DMS 273 treated with DMSO at 0.1 percent for 48 hours (cell line): ENCODE measurements around the gene SLC6A9.

Source experiments
- DNase-seq: peaks from one replicate; lab custom pipeline; 2025; lab: John Stamatoyannopoulos, UW

Gene SLC6A9

DNA sequence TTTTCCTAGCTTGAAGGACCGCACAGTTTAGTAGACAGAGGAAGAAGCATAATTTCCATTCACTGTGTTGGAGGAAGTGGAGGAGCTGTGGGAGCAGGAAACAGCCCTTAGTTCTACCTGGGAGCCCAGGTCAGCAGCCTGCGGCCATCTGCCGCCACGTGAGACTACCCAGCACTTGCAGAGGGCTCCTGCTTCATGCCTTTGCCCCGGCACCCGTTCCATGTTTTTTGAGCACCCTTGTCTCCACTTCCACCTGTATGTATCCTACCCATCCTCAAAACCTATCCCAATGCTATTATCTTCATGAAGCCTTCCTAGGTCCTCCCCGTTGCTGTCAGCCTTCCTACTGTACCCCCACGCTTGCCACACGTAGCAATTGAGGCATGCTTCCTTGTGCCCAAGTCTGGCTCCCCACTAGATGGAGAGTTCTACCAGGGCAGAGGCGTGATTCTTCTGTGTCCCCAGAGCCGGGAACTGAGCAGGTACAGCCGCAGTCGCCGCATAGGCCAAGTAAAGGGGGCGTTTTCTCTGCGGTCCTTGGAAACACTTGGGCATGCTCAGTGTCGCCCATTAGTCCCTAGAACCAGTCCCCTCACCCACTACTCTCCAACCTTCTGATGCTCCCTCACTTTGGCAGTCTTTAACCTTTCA, 1.9 kb downstream of the SLC6A9 start:
- no peak for DNase-seq

- DNase-seq: no peak
These were observed 3.9 kb downstream of the SLC6A9 start for GRCh38 chr1:44027320-44027719.

DNA sequence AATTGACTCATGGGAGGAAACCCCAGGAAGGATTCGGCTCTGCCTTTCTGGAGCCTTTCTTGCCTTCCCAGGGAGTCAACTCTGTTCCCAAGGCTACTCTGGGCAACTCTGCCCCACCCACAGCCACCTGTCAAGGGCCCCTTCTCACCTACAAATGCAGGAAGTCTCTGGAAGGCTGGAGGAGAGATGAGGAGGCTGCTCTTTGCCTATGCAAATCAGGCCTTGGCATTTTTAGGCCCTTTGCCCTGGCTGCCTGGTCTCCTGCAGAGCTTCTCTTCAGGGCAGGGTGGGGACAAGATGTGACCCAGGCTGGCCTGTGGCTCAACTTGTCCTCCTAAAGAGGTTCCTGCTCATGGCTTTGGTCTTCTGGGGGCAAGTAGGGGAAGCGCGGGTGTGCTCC, 5.4 kb downstream of the SLC6A9 start:
- DNase-seq: no peak

GRCh38 chr1:44024903-44025525, 6.2 kb downstream of the SLC6A9 start:
- no peak for DNase-seq

GRCh38 chr1:44024031-44024902, 7.0 kb downstream of the SLC6A9 start:
- no peak for DNase-seq

- DNase-seq: no peak
These were observed 9.5 kb downstream of the SLC6A9 start for GRCh38 chr1:44021581-44022321.

DNA sequence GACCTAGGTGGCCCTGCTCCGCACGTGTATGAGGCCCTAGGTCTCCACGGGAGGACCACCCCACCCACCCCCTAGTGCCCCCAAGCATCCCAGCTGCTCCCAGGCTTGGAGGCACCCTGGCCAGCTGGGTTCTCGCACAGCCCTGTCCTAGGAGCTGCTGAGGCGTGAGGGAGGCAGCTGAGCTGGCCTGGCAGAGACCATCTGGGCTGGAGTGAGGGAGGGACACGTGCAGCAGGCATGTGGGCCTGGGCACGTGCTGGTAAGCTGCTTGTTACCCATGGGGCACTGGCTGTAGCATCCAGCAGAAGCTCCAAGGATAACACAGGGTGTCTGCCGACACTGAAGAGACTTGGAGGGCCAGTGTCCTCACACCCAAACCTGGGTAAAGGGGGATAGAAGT, 10.1 kb downstream of the SLC6A9 start:
- no peak for DNase-seq

DNA sequence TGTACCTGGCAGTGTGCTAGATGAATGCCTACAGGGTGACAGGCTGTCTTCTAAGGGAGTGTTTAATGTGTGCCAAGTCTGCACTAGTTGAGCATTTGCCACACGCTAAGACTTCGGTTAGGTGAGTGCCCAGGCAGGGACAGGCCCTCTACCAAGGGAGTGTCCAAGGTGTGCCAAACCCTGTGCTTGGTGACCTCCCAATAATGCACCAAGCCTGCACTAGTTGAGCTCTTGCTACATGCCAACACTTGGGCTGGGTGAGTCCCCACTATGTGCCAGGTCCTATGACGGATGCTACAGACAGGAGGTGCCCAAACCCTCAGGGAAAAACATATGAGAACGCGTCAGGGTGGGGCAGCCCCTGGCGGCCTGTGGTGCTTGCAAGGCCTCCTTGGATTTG, 10.8 kb downstream of the SLC6A9 start:
- DNase-seq: no peak

GRCh38 chr1:44019466-44019948, 11.8 kb downstream of the SLC6A9 start:
- DNase-seq: no peak

GRCh38 chr1:44016890-44017400, 14.3 kb downstream of the SLC6A9 start:
- DNase-seq: no peak

DNA sequence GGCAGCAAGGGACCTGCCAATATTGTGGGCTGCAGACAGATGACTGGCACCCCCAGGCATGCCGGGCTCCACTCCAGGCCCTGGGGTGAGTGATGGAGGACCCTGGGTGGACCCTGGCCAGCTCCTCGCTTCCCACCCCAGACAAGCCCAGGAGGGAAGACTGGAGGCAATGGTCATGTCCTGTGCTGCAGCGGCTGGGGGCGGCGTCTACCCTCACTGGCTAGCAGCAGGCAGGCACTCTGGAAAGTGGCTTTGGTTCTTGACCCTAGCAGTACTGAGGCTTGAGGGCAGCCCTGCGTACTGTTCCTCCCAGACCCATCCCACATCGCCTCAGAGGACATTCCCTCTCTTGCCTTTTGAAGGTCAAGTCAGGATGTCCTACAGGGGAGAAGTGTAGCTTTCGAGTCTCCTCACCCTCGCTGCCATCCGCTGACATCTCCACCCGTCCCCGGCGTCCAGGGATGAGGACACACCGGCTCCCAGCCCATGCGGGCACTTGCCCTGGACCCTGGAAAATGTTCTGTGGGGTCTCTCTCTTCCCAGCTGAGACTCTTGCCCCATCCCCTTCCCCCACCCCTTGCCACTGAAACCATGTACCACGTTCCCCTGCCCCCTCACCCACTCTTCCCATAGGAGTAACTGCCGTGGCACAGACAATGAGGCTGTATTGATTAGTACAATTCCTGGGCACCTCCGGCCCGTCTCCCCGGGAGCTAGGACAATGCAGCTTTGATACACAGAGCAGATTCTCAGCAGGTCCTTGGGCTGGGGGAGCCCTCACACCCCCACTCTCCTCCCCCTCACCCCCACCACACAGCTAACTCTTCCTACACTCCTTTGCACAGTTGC, 15.0 kb downstream of the SLC6A9 start:
- no peak for DNase-seq

DNA sequence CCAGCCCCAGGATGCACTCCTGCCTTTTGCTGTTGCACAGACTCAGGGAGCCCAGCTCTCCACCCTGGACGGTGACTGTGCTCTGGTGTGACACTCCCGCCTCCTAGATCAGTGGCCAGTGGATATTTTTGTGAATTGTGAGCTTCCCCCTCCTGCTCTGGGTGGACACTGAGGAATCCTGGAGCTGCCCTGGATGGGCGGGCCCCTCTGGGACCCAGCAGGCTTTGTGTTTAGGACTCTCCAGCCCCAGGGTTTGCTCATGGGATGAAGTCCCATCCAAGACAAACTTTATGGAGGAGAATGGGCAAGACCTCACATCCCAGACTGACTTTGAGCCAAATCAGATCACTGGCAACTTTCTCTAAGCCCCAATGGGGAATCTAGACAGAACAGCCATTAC, 16.1 kb downstream of the SLC6A9 start:
- no peak for DNase-seq

- no peak for DNase-seq
These were observed 16.7 kb downstream of the SLC6A9 start for GRCh38 chr1:44014365-44015104.

DNA sequence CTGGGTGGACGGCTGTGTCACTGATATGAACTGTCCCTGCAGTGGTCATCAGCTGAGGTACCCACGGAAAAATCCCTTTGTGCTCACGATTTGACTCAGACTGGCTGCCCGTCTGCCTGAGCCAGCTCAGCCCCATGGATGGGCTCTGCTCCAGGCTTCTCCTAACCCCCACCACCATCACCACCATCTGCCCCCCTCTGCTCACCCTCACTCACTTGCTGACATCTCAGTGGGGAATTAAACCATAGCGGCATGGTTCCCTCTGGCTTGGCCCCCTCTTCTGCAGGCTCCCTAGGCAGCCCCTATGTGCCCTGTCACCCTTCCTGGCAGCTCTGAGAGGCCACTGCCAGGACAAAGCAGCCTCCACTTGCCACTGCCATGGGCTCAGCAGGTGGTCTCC, 17.3 kb downstream of the SLC6A9 start:
- DNase-seq: no peak

- no peak for DNase-seq
These were observed 18.2 kb downstream of the SLC6A9 start for GRCh38 chr1:44012941-44013609.

DNA sequence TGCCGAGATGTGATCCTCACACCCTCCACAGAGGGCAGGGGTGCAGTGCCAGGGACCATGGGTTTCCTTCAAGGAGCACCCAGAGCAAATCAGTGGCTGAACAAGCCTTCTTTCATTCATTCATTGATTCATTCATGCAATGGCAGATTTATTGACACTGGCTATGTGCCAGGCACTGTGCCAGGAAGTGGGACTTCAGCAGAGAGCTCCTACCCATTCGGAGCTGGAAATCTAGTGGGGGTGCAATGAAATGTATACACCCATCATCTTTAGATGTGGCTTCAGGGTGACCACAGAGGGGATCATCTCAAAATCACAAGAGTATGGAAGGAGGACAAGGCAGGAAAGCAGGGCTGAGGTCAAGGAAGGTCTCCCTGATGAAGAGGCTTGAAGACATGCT, 18.9 kb downstream of the SLC6A9 start:
- DNase-seq: no peak

- no peak for DNase-seq
These were observed 20.3 kb downstream of the SLC6A9 start for GRCh38 chr1:44010935-44011471.

GRCh38 chr1:44008259-44008658, 23.0 kb downstream of the SLC6A9 start:
- DNase-seq: no peak

DNA sequence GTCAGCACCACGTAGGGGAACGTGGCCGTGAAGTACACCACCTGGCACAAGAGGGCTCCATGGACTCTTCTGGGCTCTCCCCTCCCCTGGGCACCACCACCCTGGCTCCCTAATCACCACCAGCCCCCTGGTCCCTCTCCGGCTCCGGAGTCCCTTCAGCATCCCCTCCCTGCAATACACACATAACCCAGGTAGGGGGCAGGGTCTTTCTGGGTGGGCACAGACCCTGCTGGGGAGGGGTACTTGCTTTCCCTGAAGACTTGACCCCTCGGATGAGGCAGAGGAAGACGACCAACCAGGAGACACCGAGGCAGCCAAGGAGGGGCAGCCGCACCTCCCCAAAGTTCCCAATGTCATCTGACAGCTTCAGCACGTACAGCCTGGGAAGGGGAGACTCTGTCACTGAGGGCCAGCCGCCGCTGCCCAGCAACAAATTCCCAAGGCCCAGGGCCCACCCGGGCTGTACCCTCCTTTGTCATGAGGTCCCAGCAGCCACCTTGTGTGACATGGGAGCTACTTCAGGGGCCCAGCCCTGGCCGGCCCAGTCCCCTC, 28.6 kb downstream of the SLC6A9 start:
- DNase-seq: no peak
